ENCODE measurements around the gene SP140. TPM values are rescaled to one million over a fixed set of nuclear protein-coding genes. Genes with fewer than 3 reads are reported as not detected.
A peak's percentile ranks its signal among the peaks of the same experiment; 100 is the strongest.

Gene SP140
- total and polyA plus RNA-seq, 2 of the 13 experiments (the other 11 are each of a cell fraction or from before 2014, with no cell fraction given), result 0.57 to 0.80 TPM

DNA sequence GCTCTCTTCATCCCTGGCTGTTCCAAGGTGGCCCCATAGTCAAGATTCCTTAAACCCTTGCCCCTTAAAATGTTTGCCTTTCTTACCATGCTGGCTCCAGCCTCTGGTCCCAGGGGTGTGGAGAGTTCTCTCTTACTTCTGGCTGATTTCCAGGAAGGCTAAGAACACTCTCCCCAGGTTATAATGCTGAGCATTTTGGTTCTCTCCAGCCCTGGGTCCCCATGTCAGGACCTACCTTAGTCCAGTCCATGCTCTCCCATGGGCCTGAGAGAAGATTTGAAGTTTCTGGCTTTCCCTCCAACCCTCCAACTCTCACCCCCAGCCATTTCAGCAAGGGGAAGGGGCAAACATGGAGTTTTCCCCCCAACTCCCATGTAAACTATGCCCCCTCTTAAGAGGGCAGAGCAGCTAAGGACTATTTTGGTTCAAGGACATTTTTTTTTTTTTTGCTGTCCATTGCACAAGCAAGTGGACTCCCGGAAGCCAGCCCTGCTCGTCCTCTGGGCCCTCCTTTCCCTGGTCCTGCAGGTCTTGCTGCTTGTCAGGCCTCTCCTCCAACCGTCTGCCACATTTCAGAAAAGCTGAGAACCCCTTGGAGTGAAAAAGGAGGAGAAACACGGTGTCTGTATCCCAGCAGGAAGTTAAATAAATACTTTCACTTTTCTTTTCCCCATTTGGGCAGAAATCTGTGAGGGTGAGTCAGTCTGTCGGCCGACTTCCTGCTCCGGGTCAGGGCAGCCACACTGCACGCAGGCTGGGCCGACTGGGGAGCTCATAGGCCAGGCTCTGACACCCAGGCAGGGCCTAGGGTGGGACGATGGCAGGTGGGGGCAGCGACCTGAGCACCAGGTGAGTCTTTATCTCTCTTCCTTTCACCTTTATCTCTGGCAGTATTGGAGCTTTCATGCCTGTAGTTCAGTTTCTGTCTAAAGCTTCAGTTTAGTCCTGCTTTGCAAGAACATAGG is 101.2 kb downstream of the SP140 start, which contains the start of gene SP140L (continued):
- TF ChIP-seq ZBTB49 (CRISPR knock-in tag; IDR thresholded peaks at IDR 0.05; ENCODE audit: borderline replicate concordance) (peak; percentile 18; the same call in 1 of the 2 replicates), CBX1 (IDR thresholded peaks at IDR 0.05; ENCODE audit: low read depth) (peak; percentile 62), ZNF878 (CRISPR knock-in tag; IDR thresholded peaks at IDR 0.05) (peak; percentile 48; the same call in 1 of the 2 replicates), HHEX (CRISPR knock-in tag; IDR thresholded peaks at IDR 0.05) (0 out of 2 replicates have a peak, but pooled peaks have one; percentile 19), ZFP36L2 (CRISPR knock-in tag; IDR thresholded peaks at IDR 0.05) (0 out of 2 replicates have a peak, but pooled peaks have one; percentile 6), ATAD3A (CRISPR knock-in tag; IDR thresholded peaks at IDR 0.05) (no peak), SNAI1 (CRISPR knock-in tag; IDR thresholded peaks at IDR 0.05; ENCODE audit: borderline replicate concordance) (no peak), ZNF652 (CRISPR knock-in tag; IDR thresholded peaks at IDR 0.05; ENCODE audit: borderline replicate concordance, low read depth) (0 out of 2 replicates have a peak, but pooled peaks have one; percentile 22), NR3C1 (CRISPR knock-in tag; IDR thresholded peaks at IDR 0.05) (no peak), KLF16 (CRISPR knock-in tag; IDR thresholded peaks at IDR 0.05) (peak in 1 of 2 experiments; percentile 78; a peak in 2 of 4 replicates), ZNF670 (CRISPR knock-in tag; IDR thresholded peaks at IDR 0.05; ENCODE audit: borderline replicate concordance) (0 out of 2 replicates have a peak, but pooled peaks have one; percentile 16), ASH2L (IDR thresholded peaks at IDR 0.05; ENCODE audit: insufficient read length, low read depth, low read length) (peak; percentile 84)
- TF ChIP-seq, protein P1, sequence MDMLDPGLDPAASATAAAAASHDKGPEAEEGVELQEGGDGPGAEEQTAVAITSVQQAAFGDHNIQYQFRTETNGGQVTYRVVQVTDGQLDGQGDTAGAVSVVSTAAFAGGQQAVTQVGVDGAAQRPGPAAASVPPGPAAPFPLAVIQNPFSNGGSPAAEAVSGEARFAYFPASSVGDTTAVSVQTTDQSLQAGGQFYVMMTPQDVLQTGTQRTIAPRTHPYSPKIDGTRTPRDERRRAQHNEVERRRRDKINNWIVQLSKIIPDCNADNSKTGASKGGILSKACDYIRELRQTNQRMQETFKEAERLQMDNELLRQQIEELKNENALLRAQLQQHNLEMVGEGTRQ (IDR thresholded peaks at IDR 0.05; ENCODE audit: low read depth, low read length), result no peak
- TF ChIP-seq, protein P1 (CRISPR knock-in tag; IDR thresholded peaks at IDR 0.05; ENCODE audit: borderline replicate concordance), result peak; percentile 71; the same call in 1 of the 2 replicates
- TF ChIP-seq, protein P2, sequence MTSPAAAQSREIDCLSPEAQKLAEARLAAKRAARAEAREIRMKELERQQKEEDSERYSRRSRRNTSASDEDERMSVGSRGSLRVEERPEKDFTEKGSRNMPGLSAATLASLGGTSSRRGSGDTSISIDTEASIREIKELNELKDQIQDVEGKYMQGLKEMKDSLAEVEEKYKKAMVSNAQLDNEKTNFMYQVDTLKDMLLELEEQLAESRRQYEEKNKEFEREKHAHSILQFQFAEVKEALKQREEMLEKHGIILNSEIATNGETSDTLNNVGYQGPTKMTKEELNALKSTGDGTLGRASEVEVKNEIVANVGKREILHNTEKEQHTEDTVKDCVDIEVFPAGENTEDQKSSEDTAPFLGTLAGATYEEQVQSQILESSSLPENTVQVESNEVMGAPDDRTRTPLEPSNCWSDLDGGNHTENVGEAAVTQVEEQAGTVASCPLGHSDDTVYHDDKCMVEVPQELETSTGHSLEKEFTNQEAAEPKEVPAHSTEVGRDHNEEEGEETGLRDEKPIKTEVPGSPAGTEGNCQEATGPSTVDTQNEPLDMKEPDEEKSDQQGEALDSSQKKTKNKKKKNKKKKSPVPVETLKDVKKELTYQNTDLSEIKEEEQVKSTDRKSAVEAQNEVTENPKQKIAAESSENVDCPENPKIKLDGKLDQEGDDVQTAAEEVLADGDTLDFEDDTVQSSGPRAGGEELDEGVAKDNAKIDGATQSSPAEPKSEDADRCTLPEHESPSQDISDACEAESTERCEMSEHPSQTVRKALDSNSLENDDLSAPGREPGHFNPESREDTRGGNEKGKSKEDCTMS (CRISPR knock-in tag; conservative IDR thresholded peaks at IDR 0.05), result no peak
- TF ChIP-seq, protein P3, sequence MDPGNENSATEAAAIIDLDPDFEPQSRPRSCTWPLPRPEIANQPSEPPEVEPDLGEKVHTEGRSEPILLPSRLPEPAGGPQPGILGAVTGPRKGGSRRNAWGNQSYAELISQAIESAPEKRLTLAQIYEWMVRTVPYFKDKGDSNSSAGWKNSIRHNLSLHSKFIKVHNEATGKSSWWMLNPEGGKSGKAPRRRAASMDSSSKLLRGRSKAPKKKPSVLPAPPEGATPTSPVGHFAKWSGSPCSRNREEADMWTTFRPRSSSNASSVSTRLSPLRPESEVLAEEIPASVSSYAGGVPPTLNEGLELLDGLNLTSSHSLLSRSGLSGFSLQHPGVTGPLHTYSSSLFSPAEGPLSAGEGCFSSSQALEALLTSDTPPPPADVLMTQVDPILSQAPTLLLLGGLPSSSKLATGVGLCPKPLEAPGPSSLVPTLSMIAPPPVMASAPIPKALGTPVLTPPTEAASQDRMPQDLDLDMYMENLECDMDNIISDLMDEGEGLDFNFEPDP (CRISPR knock-in tag; conservative IDR thresholded peaks at IDR 0.05), result no peak
